Colonic mucosa (tissue), 4 donors: ENCODE data around the gene GPR141. TPM values are rescaled to one million over a fixed set of nuclear protein-coding genes. Genes with fewer than 3 reads are reported as not detected.

Source experiments
- DNase-seq: peaks from one replicate; pipeline ENCODE4 v3.0.0-alpha.2; 2020
- H3K27ac ChIP-seq: fragments of 200-600 bp; one replicate; pipeline ENCODE4 v1.8.0; 2021
- H3K27me3 ChIP-seq: fragments of 200-600 bp; one replicate; pipeline ENCODE4 v1.8.0; 2021
- H3K36me3 ChIP-seq: fragments of 200-600 bp; one replicate; pipeline ENCODE4 v1.8.0; 2021
- H3K4me1 ChIP-seq: fragments of 200-600 bp; one replicate; pipeline ENCODE4 v1.8.0; 2021; ENCODE audit warnings: mild to moderate bottlenecking
- H3K4me3 ChIP-seq: fragments of 200-600 bp; one replicate; pipeline ENCODE4 v1.8.0; 2021
- H3K9ac ChIP-seq, 2 donors: one replicate each; pipeline ENCODE4 v1.7.0; 2013; ENCODE audit warnings: control low read depth in 2 of 2, low read depth in 2 of 2, low read length in 2 of 2
- H3K9me3 ChIP-seq: fragments of 200-600 bp; one replicate; pipeline ENCODE4 v1.8.0; 2021
- intact Hi-C: fragments of 100-400 bp; cut with DNase I; formaldehyde crosslinking; loops from one replicate; pipeline ENCODE4 v1.14.1; 2022
- total RNA-seq, 2 donors: library from RNA; stranded (reverse); fragmentation: NEBNext Ultra II Directional in 1 of 2; extraction: Animal tissue kit (Norgen Biotek cat#: 25700) in 1 of 2; gene quantifications; one replicate each; pipeline ENCODE4 v1.2.1, GENCODE V29; 2021
- TF ChIP-seq, protein P1 (sequence below): fragments of 200-600 bp; IDR thresholded peaks from one replicate; pipeline ENCODE4 v1.8.0; 2022; ENCODE audit warnings: antibody characterized with exemption, mild to moderate bottlenecking
- donor health status: healthy.
- donor health status: DM: no; HTN: no; CAD: no.
- donor health status: DM: no; HTN: no; CAD: no.

The GPR141 gene
- total RNA-seq, 2 donors from 2014 or later: 0.40 to 0.58 TPM

DNA sequence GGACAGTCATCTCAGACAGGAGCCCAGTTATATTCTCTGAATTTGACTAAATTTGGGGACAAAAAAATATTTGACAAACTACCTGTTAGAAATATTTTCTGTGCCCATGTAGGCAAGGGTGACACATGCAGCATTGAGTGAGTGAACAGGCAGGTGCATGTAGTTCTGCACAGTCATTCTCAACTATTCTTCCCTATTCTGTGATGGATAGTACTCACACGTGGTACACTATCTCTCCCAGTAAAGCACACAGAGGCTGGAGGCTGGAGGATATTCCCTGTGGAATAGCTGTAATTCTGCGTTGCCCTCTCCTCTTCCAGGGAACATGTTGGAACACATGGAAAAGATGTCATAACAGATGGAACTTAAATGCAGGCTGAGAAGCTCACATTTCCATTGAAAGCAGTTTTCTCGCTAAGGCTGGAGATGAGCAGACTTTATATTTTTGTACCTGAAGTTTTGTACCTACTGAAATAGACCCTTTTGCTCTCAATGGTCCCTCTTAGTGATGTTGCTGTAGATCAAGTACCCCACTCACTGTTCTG is 75.0 kb downstream of the GPR141 start:
- TF ChIP-seq, protein P1, sequence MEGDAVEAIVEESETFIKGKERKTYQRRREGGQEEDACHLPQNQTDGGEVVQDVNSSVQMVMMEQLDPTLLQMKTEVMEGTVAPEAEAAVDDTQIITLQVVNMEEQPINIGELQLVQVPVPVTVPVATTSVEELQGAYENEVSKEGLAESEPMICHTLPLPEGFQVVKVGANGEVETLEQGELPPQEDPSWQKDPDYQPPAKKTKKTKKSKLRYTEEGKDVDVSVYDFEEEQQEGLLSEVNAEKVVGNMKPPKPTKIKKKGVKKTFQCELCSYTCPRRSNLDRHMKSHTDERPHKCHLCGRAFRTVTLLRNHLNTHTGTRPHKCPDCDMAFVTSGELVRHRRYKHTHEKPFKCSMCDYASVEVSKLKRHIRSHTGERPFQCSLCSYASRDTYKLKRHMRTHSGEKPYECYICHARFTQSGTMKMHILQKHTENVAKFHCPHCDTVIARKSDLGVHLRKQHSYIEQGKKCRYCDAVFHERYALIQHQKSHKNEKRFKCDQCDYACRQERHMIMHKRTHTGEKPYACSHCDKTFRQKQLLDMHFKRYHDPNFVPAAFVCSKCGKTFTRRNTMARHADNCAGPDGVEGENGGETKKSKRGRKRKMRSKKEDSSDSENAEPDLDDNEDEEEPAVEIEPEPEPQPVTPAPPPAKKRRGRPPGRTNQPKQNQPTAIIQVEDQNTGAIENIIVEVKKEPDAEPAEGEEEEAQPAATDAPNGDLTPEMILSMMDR: no peak
- no peak for DNase-seq
- no peak overlapping the region for H3K27ac ChIP-seq
- no peaks in the 10 kb centered on the region for H3K9me3 ChIP-seq
- no peak overlapping the region for H3K9ac ChIP-seq
- no peaks in the 10 kb centered on the region for H3K27me3 ChIP-seq
- no peaks in the 10 kb centered on the region for H3K36me3 ChIP-seq
- intact Hi-C loops: no loop called here
- no peaks in the 10 kb centered on the region for H3K4me1 ChIP-seq
- no peak overlapping the region for H3K4me3 ChIP-seq

DNA sequence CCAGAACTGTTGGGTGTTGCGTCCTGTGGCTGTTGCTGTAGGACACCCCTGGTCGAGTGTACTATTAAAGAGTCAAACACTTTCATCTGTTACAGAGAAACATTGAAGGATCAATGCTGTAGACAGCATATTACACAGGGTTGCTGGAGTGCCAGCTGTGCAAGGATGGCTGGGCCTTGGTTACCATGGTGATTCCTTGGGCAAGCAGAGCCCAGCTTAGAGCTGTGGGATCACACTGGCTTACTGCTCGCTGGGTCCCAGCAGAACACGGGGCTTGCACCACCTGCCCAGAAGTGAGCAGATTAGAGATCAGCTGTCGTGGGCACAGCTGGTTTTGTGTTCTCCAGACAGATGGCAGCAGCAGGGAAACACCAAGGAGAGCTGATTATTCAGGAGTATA is 76.0 kb downstream of the GPR141 start:
- no peak overlapping the region for H3K4me3 ChIP-seq
- intact Hi-C loops: no loop called here

DNA sequence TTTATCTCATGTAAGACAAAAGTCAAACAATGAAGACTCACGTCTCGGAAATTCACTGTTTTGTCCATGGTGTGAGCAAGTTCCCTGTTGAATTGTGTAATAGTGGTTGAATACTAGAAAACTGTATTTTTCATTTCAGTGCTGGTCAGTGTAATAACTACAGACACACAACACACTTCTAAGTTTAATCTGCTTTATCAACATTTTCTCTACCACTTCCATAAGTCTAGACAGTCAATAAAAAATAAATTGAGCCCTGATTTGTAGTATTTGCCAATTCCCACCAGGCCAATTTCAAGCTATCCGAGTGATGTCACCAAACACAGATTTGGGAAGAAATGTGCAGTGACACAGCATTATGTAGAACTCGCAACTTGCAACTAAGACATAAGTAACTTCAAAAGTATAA is 81.9 kb downstream of the GPR141 start:
- H3K4me1 ChIP-seq: no peaks in the 10 kb centered on the region
- intact Hi-C loops: no loop called here
- no peak overlapping the region for H3K9ac ChIP-seq
- H3K36me3 ChIP-seq: no peaks in the 10 kb centered on the region
- no peaks in the 10 kb centered on the region for H3K27me3 ChIP-seq
- no peak overlapping the region for H3K4me3 ChIP-seq
- no peaks in the 10 kb centered on the region for H3K9me3 ChIP-seq
- TF ChIP-seq, protein P1: no peak
- H3K27ac ChIP-seq: no peak overlapping the region
- DNase-seq: no peak

More for the DNA sequence above, 76.0 kb downstream of the GPR141 start:
- H3K9ac ChIP-seq: no peak overlapping the region
- H3K36me3 ChIP-seq: no peaks in the 10 kb centered on the region
- no peaks in the 10 kb centered on the region for H3K27me3 ChIP-seq
- H3K9me3 ChIP-seq: no peaks in the 10 kb centered on the region
- TF ChIP-seq, protein P1: no peak
- no peak for DNase-seq
- H3K4me1 ChIP-seq: no peaks in the 10 kb centered on the region
- no peak overlapping the region for H3K27ac ChIP-seq

DNA sequence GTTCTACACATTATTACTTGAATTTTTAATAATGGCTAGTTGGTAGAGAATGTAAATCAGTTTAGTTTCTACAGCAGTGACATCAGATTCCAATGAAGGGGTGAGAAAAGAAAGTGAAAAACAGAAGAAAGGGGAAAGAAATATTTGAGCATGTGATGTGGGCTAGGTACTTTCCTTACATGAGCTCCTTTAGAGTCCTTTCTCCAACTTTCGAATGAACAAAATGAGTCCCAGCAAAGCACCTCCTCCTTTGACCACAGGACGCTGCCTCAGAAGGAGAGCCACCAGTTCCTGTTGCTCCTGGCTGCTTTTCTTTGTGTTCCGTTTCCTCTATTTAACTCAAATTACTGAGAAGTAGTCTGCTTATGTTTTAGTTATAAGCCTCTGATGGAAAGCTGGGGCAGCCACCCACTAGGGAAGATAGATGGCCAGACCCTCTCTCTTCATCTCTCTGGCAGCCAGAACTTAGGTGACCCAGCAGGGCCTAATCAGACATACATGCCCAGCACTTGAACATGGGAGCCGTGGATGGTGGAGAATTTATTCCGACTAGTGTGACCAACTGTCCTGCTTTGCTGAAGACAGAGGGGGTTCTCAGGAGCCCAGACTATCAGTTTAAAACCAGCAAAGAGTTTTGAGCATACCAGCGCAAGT is 82.4 kb downstream of the GPR141 start:
- no peak overlapping the region for H3K9ac ChIP-seq
- H3K9me3 ChIP-seq: no peaks in the 10 kb centered on the region
- no peak overlapping the region for H3K27ac ChIP-seq
- TF ChIP-seq, protein P1: no peak
- H3K4me1 ChIP-seq: no peaks in the 10 kb centered on the region
- no peaks in the 10 kb centered on the region for H3K27me3 ChIP-seq
- intact Hi-C loops: no loop called here
- H3K36me3 ChIP-seq: no peaks in the 10 kb centered on the region
- no peak for DNase-seq
- no peak overlapping the region for H3K4me3 ChIP-seq

DNA sequence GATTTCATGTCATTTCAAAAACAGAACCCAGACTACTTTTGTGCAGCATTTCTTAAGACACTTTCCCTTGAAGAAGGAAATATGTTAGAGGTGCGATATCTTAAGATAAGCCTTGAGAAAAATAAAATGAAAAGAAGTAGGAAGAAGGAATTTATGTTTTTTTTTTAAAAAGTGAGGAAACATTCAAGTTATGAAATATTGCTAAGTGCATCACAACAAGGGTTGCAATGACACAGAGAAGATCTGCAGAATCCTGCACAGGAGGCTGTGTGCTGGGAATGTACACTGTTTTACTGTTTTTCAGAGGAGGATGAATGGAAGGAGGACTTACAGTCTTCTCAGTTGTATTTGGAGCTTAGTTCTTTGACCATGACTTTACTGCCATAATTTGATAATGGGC is 85.0 kb downstream of the GPR141 start:
- TF ChIP-seq, protein P1: no peak

More for the DNA sequence above, 85.0 kb downstream of the GPR141 start:
- DNase-seq: no peak
- intact Hi-C loops: no loop called here
- Histone ChIP-seq H3K27ac (no peak overlapping the region), H3K9me3 (no peaks in the 10 kb centered on the region), H3K4me3 (no peak overlapping the region), H3K9ac (no peak overlapping the region), H3K36me3 (no peaks in the 10 kb centered on the region), H3K27me3 (no peaks in the 10 kb centered on the region), H3K4me1 (no peaks in the 10 kb centered on the region)
